Measurements from ENCODE around the gene GPA33.

- TF ChIP-seq EP300 (IDR thresholded peaks at IDR 0.05; ENCODE audit: low read depth): no peak
- no peak for TF ChIP-seq CTCF (IDR thresholded peaks at IDR 0.05)
- TF ChIP-seq POLR2A (IDR thresholded peaks at IDR 0.05): no peak
- no peak for TF ChIP-seq POLR2AphosphoS5 (IDR thresholded peaks at IDR 0.05)
These were observed 15.3 kb upstream of the GPA33 start for GRCh38 chr1:167105271-167106118.

All from transverse colon (tissue), 4 donors.